KBM-7 (cell line): ENCODE measurements around the gene FAM163B.

Experiments used
- DNase-seq: peaks from one replicate; pipeline ENCODE4 v3.0.0-alpha.2; 2015
- in situ Hi-C: fragments of 300-500 bp; cut with MboI; formaldehyde crosslinking; loops from 2 replicates; pipeline ENCODE4 v1.14.3; 2020; ENCODE audit warnings: low sequenced_read_pairs, low pct_unique_long_range_greater_than_20kb, mixed read lengths

Gene FAM163B

GRCh38 chr9:133587051-133587450 is 22.1 kb downstream of the FAM163B start:
- in situ Hi-C loops = no loop called here
- no peak for DNase-seq

DNA sequence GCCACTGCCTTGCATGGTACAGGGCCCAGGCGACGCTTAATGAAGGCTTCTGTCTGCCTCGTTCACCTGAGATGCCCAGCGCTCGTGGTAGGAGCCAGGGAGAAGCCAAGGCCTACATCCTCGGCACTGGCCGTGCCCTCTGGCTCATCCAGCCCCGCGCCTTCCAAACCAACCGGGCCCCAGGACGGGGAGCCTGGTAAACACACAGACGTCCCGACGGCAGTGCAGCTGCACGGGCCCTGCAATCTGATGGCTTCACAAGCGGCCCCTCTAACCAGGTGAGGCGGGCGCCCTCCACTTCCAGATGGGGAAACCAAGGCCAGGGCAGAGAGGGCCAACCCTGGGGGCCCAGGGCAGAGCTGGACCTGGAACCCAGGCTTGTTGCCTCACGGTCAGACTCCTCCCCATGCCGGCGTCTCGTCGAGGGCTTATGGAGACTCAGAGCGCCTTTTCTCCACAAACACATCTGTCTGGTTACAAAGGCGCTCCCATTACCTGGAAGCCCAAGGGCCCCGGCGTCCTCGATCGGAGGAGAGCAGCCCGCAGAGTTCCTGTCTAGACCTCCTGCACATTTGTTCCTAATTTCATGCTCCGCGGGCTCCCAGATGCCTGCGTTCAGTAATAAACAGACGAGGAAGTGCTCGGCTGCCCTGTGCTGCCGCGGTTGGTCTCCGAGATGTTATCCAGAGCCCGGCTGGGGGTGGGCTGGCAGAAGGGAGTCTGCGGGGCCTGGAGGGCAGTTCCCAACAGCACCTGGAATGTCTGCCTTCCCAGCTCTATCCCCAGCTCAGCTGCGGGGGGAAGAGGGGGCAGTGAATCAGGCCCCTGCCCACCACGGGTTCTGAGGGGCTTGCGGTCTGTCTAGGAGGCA is 23.5 kb downstream of the FAM163B start:
- in situ Hi-C loops = no loop called here
- DNase-seq = peak; percentile 38

GRCh38 chr9:133584559-133585476 is 24.4 kb downstream of the FAM163B start:
- DNase-seq = no peak
- in situ Hi-C loops = no loop called here

- in situ Hi-C loops = no loop called here
- DNase-seq = no peak
Measured at GRCh38 chr9:133584167-133584558, 25.0 kb downstream of the FAM163B start.

- DNase-seq = no peak
- in situ Hi-C loops = no loop called here
Measured at GRCh38 chr9:133583586-133583985, 25.6 kb downstream of the FAM163B start.

DNA sequence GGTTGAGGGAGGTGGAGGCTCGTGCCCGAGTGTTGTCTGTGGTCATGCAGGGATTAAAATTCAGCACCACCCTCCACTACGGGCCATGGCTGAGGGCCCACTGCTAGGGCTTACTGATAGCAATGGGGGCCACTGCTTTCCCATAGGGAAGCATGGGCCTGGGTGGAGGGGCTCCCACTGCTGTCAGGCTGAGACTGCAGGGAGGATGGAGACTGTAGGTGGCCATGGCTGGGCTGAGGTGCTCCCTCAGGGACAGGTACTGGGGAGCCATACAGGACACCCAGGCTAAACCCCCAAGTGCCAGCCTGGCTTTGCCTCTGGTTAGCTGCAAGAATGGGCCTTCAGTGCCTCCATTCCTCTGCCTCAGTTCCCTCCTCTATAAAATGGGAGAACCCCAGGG is 26.1 kb downstream of the FAM163B start:
- in situ Hi-C loops = no loop called here

GRCh38 chr9:133582501-133583045 is 26.6 kb downstream of the FAM163B start:
- no peak for DNase-seq
- in situ Hi-C loops = no loop called here

More for the DNA sequence above, 26.1 kb downstream of the FAM163B start:
- DNase-seq = no peak

- DNase-seq = no peak
- in situ Hi-C loops = no loop called here
Measured at GRCh38 chr9:133581513-133582343, 27.5 kb downstream of the FAM163B start.

- no peak for DNase-seq
- in situ Hi-C loops = no loop called here
Measured at GRCh38 chr9:133581011-133581410, 28.2 kb downstream of the FAM163B start.

GRCh38 chr9:133580419-133580738 is 28.8 kb downstream of the FAM163B start:
- DNase-seq = no peak
- in situ Hi-C loops = no loop called here

GRCh38 chr9:133579601-133580418 is 29.4 kb downstream of the FAM163B start:
- DNase-seq = no peak
- in situ Hi-C loops = no loop called here

DNA sequence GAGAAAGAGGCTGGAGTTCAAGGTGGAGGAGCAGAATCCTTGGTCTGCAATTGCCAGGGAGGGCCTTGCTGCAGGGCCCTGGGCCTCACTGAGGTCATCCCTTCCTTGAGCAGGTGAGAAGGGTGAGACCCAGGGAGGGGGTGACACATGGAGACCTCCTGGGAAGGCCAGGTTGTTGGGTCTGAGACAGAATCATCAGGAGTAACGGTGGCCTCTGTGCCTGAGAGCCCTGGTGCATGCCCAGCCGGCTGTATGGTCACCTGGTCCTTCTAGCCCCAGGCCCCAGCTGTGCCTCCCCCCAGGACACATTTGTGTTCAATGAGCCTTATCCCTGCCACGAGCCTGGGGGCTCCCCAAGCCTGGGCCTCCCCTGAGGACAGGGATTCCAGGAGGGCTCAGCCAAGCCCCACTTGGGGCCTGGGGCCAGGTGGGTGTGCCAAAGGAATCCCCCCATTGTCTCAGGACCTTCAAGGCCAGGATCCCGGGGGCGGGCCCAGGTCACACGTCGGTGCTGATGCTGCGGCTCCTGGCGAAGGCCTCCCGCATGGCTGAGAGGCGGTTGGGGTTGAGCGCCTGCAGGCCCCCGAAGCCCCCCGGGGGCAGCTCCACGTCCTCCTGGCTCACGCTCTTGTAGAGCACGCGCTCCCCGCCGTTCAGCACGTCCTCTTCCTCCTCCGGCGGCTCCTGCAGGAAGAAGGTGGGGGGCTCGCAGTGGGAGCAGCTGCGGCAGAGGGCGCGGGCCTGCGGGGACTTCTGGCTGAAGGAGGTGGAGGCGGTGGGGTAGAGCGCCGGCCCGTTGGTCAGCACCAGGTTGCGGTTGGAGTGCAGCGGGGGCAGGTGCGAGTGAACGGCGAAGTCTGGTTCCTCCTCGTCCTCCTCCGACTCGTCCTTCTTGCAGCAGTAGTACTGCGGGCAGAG is 30.4 kb downstream of the FAM163B start:
- in situ Hi-C loops = no loop called here
- DNase-seq = no peak

DNA sequence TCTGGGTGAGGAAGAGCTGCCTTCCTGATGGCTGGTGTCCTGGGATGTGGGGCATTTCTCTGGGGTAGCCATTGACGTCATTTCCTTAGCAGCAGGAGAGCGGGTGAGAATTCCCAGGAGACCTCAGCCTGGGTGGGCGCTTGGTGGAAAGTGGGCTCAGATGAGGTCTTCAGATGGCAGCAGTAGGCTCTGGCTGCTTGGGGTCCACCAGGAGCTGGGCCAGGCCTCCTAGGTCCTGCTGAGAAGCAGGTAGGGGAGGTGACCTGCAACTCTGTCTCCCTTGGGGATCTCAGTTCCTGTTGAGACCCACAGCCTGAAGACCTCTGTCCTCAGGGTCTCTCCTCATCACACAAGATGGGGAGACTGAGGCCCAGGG is 31.5 kb downstream of the FAM163B start:
- no peak for DNase-seq
- in situ Hi-C loops = no loop called here

DNA sequence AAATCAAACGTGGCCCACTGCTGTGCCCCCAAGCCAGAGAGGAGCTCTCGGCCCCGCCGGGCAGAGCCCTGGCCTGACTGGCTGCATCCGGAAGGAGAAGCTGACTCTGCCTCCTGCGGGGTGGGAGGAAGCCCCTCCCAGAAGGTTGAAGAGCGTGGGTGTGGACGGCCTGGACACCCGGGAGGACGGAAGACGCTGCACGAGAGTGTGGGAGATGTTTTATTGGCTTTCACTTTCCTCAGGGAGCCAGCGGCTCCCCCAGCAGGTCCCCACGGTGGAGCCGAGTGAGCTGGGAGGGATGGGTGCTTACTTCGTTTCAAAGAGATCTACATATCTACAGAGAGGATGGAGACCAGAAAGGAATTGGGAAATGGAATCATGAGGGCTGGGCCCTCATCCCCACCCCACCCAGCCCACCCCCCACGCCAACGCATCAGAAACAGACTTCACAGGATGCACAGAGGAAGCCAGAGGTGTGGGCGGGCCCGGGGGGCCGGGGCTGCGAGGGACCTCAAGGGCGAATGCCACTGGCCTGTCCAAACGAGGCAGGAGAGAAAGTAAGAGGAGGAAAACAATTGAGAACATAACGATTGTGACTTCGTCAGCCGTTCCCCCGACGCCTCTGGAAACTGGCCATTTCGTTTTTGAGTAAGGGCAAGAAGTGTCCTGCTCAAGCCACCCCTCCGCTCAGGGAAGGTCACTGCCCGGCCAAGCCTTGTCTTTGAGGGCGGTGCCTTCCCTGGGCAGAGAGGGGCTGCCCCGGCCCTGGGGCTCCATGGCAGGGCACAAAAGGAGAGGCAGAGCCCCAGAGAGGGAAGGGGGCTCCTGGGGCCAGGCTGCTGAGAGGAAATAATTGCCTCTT is 32.1 kb downstream of the FAM163B start:
- no peak for DNase-seq
- in situ Hi-C loops = no loop called here

- in situ Hi-C loops = no loop called here
- no peak for DNase-seq
Measured at GRCh38 chr9:133576031-133576874, 32.9 kb downstream of the FAM163B start.
